GM12891 (cell line): ENCODE results near the gene STAB1.

Source experiments
- DNase-seq: peaks from one replicate; pipeline ENCODE4 v3.0.0; 2011; ENCODE audit warnings: low spot score; ENCODE audit not compliant: insufficient read length
- FAIRE-seq: peaks from 2 replicates; lab custom pipeline; 2011; peaks lifted over from hg19 to GRCh38; lab: Jason Lieb, UNC
- PAX5 ChIP-seq: IDR thresholded peaks from 2 replicates; pipeline ENCODE4 v1.6.1; 2011; ENCODE audit warnings: low read length, moderate library complexity, mild to moderate bottlenecking; ENCODE audit not compliant: insufficient read depth, severe bottlenecking
- POLR2A ChIP-seq: IDR thresholded peaks from 2 replicates; pipeline ENCODE4 v1.6.1; 2011; ENCODE audit warnings: low read depth, low read length, control low read depth
- POLR2AphosphoS5 ChIP-seq: IDR thresholded peaks from 2 replicates; pipeline ENCODE4 v1.6.1; 2011; ENCODE audit warnings: low read depth, low read length, control low read depth
- POU2F2 ChIP-seq: IDR thresholded peaks from 2 replicates; pipeline ENCODE4 v1.6.1; 2011; ENCODE audit warnings: low read depth, mild to moderate bottlenecking, control low read depth, low read length, moderate library complexity
- SPI1 ChIP-seq: IDR thresholded peaks from 2 replicates; pipeline ENCODE4 v1.6.1; 2011; ENCODE audit warnings: low read depth, low read length, control low read depth
- TAF1 ChIP-seq: IDR thresholded peaks from 2 replicates; pipeline ENCODE4 v1.6.1; 2011; ENCODE audit warnings: low read depth, low read length, control low read depth

The STAB1 gene

GRCh38 chr3:52461874-52462273, 33.3 kb upstream of the STAB1 start:
- no peak for TF ChIP-seq TAF1
- no peak for TF ChIP-seq POU2F2
- FAIRE-seq, result no peak
- no peak for DNase-seq

GRCh38 chr3:52463416-52463815, 31.7 kb upstream of the STAB1 start:
- FAIRE-seq, result no peak

GRCh38 chr3:52468336-52468735, 26.8 kb upstream of the STAB1 start:
- FAIRE-seq (no peak), DNase-seq (no peak)
- TF ChIP-seq PAX5 (no peak), POLR2A (no peak), POLR2AphosphoS5 (no peak), TAF1 (no peak), POU2F2 (no peak), SPI1 (no peak)

More at GRCh38 chr3:52463416-52463815, 31.7 kb upstream of the STAB1 start:
- TF ChIP-seq POLR2AphosphoS5, result no peak
- no peak for TF ChIP-seq POU2F2
- no peak for TF ChIP-seq POLR2A
- no peak for TF ChIP-seq TAF1
- TF ChIP-seq PAX5, result no peak
- no peak for TF ChIP-seq SPI1
- DNase-seq, result no peak

GRCh38 chr3:52469001-52469400, 26.1 kb upstream of the STAB1 start:
- FAIRE-seq, result no peak
- TF ChIP-seq POLR2AphosphoS5, result no peak
- TF ChIP-seq POU2F2, result no peak
- no peak for TF ChIP-seq POLR2A
- no peak for TF ChIP-seq PAX5
- TF ChIP-seq TAF1, result no peak
- no peak for TF ChIP-seq SPI1

GRCh38 chr3:52470920-52471319, 24.2 kb upstream of the STAB1 start:
- FAIRE-seq (no peak), DNase-seq (no peak)
- TF ChIP-seq POU2F2 (no peak), POLR2AphosphoS5 (no peak), TAF1 (no peak), POLR2A (no peak), PAX5 (no peak), SPI1 (no peak)

More at GRCh38 chr3:52469001-52469400, 26.1 kb upstream of the STAB1 start:
- DNase-seq, result no peak

- TF ChIP-seq POLR2AphosphoS5, result no peak
- no peak for TF ChIP-seq SPI1
- no peak for TF ChIP-seq PAX5
- no peak for TF ChIP-seq TAF1
- TF ChIP-seq POU2F2, result no peak
- TF ChIP-seq POLR2A, result no peak
- DNase-seq (no peak), FAIRE-seq (peak; percentile 89)
Measured at GRCh38 chr3:52471371-52472238, 23.5 kb upstream of the STAB1 start.

- FAIRE-seq, result no peak
- TF ChIP-seq PAX5 (no peak), POLR2A (no peak), SPI1 (no peak), TAF1 (no peak), POU2F2 (no peak), POLR2AphosphoS5 (no peak)
- DNase-seq, result no peak
Measured at GRCh38 chr3:52472239-52473000, 22.7 kb upstream of the STAB1 start.

- TF ChIP-seq SPI1 (no peak), TAF1 (no peak), POLR2A (no peak), POLR2AphosphoS5 (no peak), POU2F2 (no peak), PAX5 (no peak)
- DNase-seq (no peak), FAIRE-seq (no peak)
Measured at GRCh38 chr3:52473026-52473425, 22.1 kb upstream of the STAB1 start.

GRCh38 chr3:52477076-52477795, 17.9 kb upstream of the STAB1 start:
- TF ChIP-seq TAF1, result no peak
- no peak for TF ChIP-seq PAX5
- no peak for TF ChIP-seq SPI1
- no peak for TF ChIP-seq POLR2AphosphoS5
- TF ChIP-seq POLR2A, result no peak
- TF ChIP-seq POU2F2, result no peak
- no peak for FAIRE-seq
- DNase-seq, result no peak

- FAIRE-seq (no peak), DNase-seq (no peak)
- TF ChIP-seq SPI1, result no peak
- TF ChIP-seq POLR2AphosphoS5, result no peak
- TF ChIP-seq TAF1, result no peak
- TF ChIP-seq POLR2A, result no peak
- no peak for TF ChIP-seq PAX5
- no peak for TF ChIP-seq POU2F2
Measured at GRCh38 chr3:52477796-52478095, 17.4 kb upstream of the STAB1 start.
